A673 (cell line): ENCODE data around the gene NCAPD3.

Source experiments
- EZH2 ChIP-seq: fragments of 200-600 bp; sonication (generic); IDR thresholded peaks from 2 replicates; pipeline ENCODE4 v1.6.1; 2017; ENCODE audit warnings: borderline replicate concordance, low read depth, mild to moderate bottlenecking, mixed read lengths, antibody characterized with exemption, low read length; ENCODE audit not compliant: poor library complexity, severe bottlenecking
- TF ChIP-seq, protein P1 (sequence below): fragments of 300-800, 200-600 bp; sonication (generic); conservative IDR thresholded peaks from 2 replicates; pipeline ENCODE4 v1.5.1; 2017; ENCODE audit warnings: low read depth, mild to moderate bottlenecking, antibody characterized with exemption, low read length, moderate library complexity, mixed read lengths

DNA sequence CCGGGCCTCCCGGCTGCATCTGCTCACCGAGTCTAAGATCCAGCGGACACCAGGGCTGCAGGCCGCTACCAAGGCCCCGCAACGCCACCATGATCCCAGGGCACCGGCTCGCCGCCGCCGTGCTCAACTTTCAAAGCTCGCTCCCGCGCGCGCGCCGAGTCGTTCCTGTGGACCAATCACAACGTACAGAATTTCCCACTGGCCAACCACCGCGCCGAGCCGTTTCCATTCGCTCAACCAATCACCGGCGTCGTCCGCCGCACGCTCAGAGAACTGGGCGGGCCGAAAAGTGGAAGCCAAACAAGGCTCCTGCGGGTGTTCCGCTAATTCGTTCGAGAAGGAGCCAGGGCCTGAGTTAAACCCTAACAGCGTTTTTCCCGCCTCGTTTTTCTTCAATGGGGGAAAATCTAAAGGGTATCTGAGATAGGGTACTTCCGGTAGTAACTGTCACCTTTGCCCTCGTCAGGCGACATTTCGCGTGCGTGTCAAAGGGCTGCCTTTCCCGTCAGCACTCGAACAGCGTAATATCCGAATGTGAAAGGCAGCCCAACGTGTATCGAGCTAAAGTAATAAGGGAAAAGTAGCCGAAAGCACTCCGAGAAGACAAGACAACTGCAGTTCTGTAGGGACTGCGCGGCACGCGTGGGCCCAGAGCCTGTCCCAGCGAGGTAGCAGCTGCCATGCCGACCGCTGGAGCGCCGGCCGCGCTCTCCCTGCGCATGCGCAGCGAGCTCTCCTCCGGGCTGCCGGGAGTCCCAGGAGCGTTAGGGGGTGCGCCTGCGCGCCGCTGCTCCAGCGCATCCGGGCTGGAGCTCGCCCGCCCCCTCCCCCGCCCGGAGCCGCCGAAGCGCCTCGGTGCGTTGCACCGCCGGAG lies at the start of gene NCAPD3, which contains the start of gene VPS26B:
- TF ChIP-seq EZH2: no peak
- TF ChIP-seq, protein P1, sequence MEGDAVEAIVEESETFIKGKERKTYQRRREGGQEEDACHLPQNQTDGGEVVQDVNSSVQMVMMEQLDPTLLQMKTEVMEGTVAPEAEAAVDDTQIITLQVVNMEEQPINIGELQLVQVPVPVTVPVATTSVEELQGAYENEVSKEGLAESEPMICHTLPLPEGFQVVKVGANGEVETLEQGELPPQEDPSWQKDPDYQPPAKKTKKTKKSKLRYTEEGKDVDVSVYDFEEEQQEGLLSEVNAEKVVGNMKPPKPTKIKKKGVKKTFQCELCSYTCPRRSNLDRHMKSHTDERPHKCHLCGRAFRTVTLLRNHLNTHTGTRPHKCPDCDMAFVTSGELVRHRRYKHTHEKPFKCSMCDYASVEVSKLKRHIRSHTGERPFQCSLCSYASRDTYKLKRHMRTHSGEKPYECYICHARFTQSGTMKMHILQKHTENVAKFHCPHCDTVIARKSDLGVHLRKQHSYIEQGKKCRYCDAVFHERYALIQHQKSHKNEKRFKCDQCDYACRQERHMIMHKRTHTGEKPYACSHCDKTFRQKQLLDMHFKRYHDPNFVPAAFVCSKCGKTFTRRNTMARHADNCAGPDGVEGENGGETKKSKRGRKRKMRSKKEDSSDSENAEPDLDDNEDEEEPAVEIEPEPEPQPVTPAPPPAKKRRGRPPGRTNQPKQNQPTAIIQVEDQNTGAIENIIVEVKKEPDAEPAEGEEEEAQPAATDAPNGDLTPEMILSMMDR: no peak
